ENCODE results near the gene PHACTR4. TPM values are rescaled to one million over a fixed set of nuclear protein-coding genes. Genes with fewer than 3 reads are reported as not detected.
"Not testable (repeated sequence)": the region's sequence is repeated elsewhere in the genome, so short reads cannot be mapped to it uniquely, and the experiment has no call there.

PHACTR4 gene
- total RNA-seq, 1 experiment from 2014 or later: 52.9 TPM

GRCh38 chr1:28374297-28374696 lies 4.8 kb downstream of the PHACTR4 start (continued):
- no peak for TF ChIP-seq ARID4B (CRISPR knock-in tag; IDR thresholded peaks at IDR 0.05; ENCODE audit: borderline replicate concordance)
- no peak for TF ChIP-seq NR1H2 (CRISPR knock-in tag; IDR thresholded peaks at IDR 0.05)
- no peak for TF ChIP-seq SOX15 (CRISPR knock-in tag; IDR thresholded peaks at IDR 0.05)
- TF ChIP-seq ZBTB21 (CRISPR knock-in tag; IDR thresholded peaks at IDR 0.05; ENCODE audit: borderline replicate concordance): no peak
- no peak for TF ChIP-seq NFE2L1 (CRISPR knock-in tag; IDR thresholded peaks at IDR 0.05)
- no peak for TF ChIP-seq SMAD3 (CRISPR knock-in tag; IDR thresholded peaks at IDR 0.05; ENCODE audit: borderline replicate concordance)
- TF ChIP-seq JUN (CRISPR knock-in tag; IDR thresholded peaks at IDR 0.05): no peak
- no peak for TF ChIP-seq ESRRA (CRISPR knock-in tag; IDR thresholded peaks at IDR 0.05; ENCODE audit: borderline replicate concordance)
- no peak for TF ChIP-seq STAT6 (CRISPR knock-in tag; conservative IDR thresholded peaks at IDR 0.05; ENCODE audit: low read depth)

GRCh38 chr1:28375598-28375997 lies 6.1 kb downstream of the PHACTR4 start:
- H3K9me3 Mint-ChIP-seq; DNase-seq (ENCODE audit: low spot score); ATAC-seq; H3K27me3 Mint-ChIP-seq (ENCODE audit: low read depth); H3K4me3 Mint-ChIP-seq; POLR2A ChIA-PET: not testable (repeated sequence)
- CTCF ChIA-PET: interaction anchor here (1.1 kb wide), 1 partner anchor 16 kb away, joined by 3 read pairs; no protein-coding TSS in a partner anchor
- H3K4me1 Mint-ChIP-seq: peaks cover 25% of the 10 kb centered on the region
- H3K27ac Mint-ChIP-seq: peak overlapping the region; percentile 87; the same call in 1 of the 2 replicates
- H3K36me3 Mint-ChIP-seq: peaks cover 14% of the 10 kb centered on the region

GRCh38 chr1:28376195-28376594 lies 6.7 kb downstream of the PHACTR4 start:
- CTCF ChIA-PET; H3K9me3 Mint-ChIP-seq; ATAC-seq; DNase-seq (ENCODE audit: low spot score); POLR2A ChIA-PET; H3K4me3 Mint-ChIP-seq; H3K27me3 Mint-ChIP-seq (ENCODE audit: low read depth): not testable (repeated sequence)
- peak overlapping the region; percentile 84; the same call in 1 of the 2 replicates for H3K27ac Mint-ChIP-seq
- peaks cover 16% of the 10 kb centered on the region for H3K36me3 Mint-ChIP-seq
- H3K4me1 Mint-ChIP-seq: peaks cover 21% of the 10 kb centered on the region

- no peak overlapping the region for H3K4me3 Mint-ChIP-seq
- DNase-seq (ENCODE audit: low spot score): no peak
- H3K36me3 Mint-ChIP-seq: peaks cover 19% of the 10 kb centered on the region
- ATAC-seq: no peak
- H3K4me1 Mint-ChIP-seq: peaks cover 18% of the 10 kb centered on the region
- H3K27ac Mint-ChIP-seq: no peak overlapping the region
- POLR2A ChIA-PET: no interaction called here
- CTCF ChIA-PET: no interaction called here
- no peaks in the 10 kb centered on the region for H3K27me3 Mint-ChIP-seq (ENCODE audit: low read depth)
- H3K9me3 Mint-ChIP-seq: no peaks in the 10 kb centered on the region
- TF ChIP-seq ETV6 (CRISPR knock-in tag; IDR thresholded peaks at IDR 0.05) (no peak), FOXP1 (CRISPR knock-in tag; IDR thresholded peaks at IDR 0.05; ENCODE audit: borderline replicate concordance) (no peak), AFF4 (CRISPR knock-in tag; IDR thresholded peaks at IDR 0.05; ENCODE audit: borderline replicate concordance) (no peak), ERG (CRISPR knock-in tag; IDR thresholded peaks at IDR 0.05) (no peak), PRRX2 (CRISPR knock-in tag; IDR thresholded peaks at IDR 0.05) (no peak), ZNF281 (CRISPR knock-in tag; IDR thresholded peaks at IDR 0.05) (no peak)
These were observed 9.4 kb downstream of the PHACTR4 start for GRCh38 chr1:28378906-28379305.
